SK-N-SH treated with all-trans-retinoic acid at 6 μM for 48 hours (cell line): ENCODE measurements around the gene MORC4.

Experiments
- CSDC2 ChIP-seq: fragments of 250-450 bp; sonication (Bioruptor Pico); IDR thresholded peaks from 2 replicates; pipeline ENCODE4 v1.5.0; 2020; ENCODE audit warnings: mild to moderate bottlenecking, moderate library complexity
- ESRRG ChIP-seq: fragments of 250-450 bp; sonication (Bioruptor Pico); IDR thresholded peaks from 2 replicates; pipeline ENCODE4 v1.6.1; 2021; ENCODE audit warnings: mild to moderate bottlenecking
- ZC3H10 ChIP-seq: fragments of 250-450 bp; sonication (Bioruptor Pico); IDR thresholded peaks from 2 replicates; pipeline ENCODE4 v1.5.1; 2021; ENCODE audit warnings: mild to moderate bottlenecking, moderate library complexity

- TF ChIP-seq CSDC2 (CRISPR knock-in tag) (no peak), ESRRG (no peak), ZC3H10 (CRISPR knock-in tag) (no peak)
Observed at GRCh38 chrX:106899841-106900240, 100.2 kb downstream of the MORC4 start.
